HepG2 (cell line): ENCODE data around the gene PPIP5K2. TPM values are rescaled to one million over a fixed set of nuclear protein-coding genes. Genes with fewer than 3 reads are reported as not detected.

Experiments used
- E2F5 ChIP-seq: sonication (generic); formaldehyde crosslinking; conservative IDR thresholded peaks from 2 replicates; pipeline ENCODE4 v1.4.0; 2020; ENCODE audit warnings: missing genetic modification reagents
- GABPB1 ChIP-seq: IDR thresholded peaks from 2 replicates; pipeline ENCODE4 v1.6.1; 2016; ENCODE audit warnings: mild to moderate bottlenecking, missing genetic modification reagents, moderate library complexity, missing compliant biosample characterization
- GFI1 ChIP-seq: sonication (generic); formaldehyde crosslinking; IDR thresholded peaks from 2 replicates; pipeline ENCODE4 v1.5.0; 2020; ENCODE audit warnings: missing genetic modification reagents, mild to moderate bottlenecking, borderline replicate concordance
- HOXA5 ChIP-seq: sonication (generic); formaldehyde crosslinking; IDR thresholded peaks from 2 replicates; pipeline ENCODE4 v1.4.0; 2020; ENCODE audit warnings: missing genetic modification reagents
- ISL2 ChIP-seq: sonication (generic); formaldehyde crosslinking; IDR thresholded peaks from 2 replicates; pipeline ENCODE4 v1.5.0; 2020; ENCODE audit warnings: missing genetic modification reagents
- KDM3A ChIP-seq: IDR thresholded peaks from 2 replicates; pipeline ENCODE4 v1.6.1; 2018; ENCODE audit warnings: low read depth, missing compliant biosample characterization
- MAZ ChIP-seq, 2 experiments: sonication (generic) in 1 of 2; formaldehyde crosslinking in 1 of 2; IDR thresholded peaks; 2 replicates each; pipeline versions ENCODE4 v1.5.0 to v1.6.1; 2012 to 2020; ENCODE audit warnings: low read depth in 2 of 2, mild to moderate bottlenecking in 2 of 2, borderline replicate concordance in 1 of 2, improper control_type of control experiment in 1 of 2, low read length in 1 of 2, missing genetic modification reagents in 1 of 2, moderate library complexity in 1 of 2
- MYC ChIP-seq: sonication (generic); formaldehyde crosslinking; IDR thresholded peaks from 2 replicates; pipeline ENCODE4 v1.9.0; 2021; ENCODE audit warnings: missing genetic modification reagents, borderline replicate concordance
- PTBP1 ChIP-seq: fragments of 200-400 bp; formaldehyde crosslinking; IDR thresholded peaks from 2 replicates; pipeline ENCODE4 v1.6.1; 2018; ENCODE audit warnings: low read length, low read depth; ENCODE audit not compliant: poor library complexity, severe bottlenecking
- YY1 ChIP-seq: IDR thresholded peaks from 2 replicates; pipeline ENCODE4 v1.6.1; 2011; ENCODE audit warnings: low read length, low read depth, moderate library complexity, mild to moderate bottlenecking; ENCODE audit not compliant: insufficient read depth, insufficient replicate concordance
- ZBTB1 ChIP-seq: sonication (generic); formaldehyde crosslinking; IDR thresholded peaks from 2 replicates; pipeline ENCODE4 v1.4.0; 2020; ENCODE audit warnings: missing genetic modification reagents, borderline replicate concordance
- ZNF333 ChIP-seq: sonication (generic); formaldehyde crosslinking; IDR thresholded peaks from 2 replicates; pipeline ENCODE4 v1.4.0; 2020; ENCODE audit warnings: mild to moderate bottlenecking, missing genetic modification reagents, borderline replicate concordance
- ZNF574 ChIP-seq: sonication (generic); formaldehyde crosslinking; IDR thresholded peaks from 2 replicates; pipeline ENCODE4 v1.4.0; 2020; ENCODE audit warnings: missing genetic modification reagents
- ZNF766 ChIP-seq: sonication (generic); formaldehyde crosslinking; IDR thresholded peaks from 2 replicates; pipeline ENCODE4 v1.5.0; 2020; ENCODE audit warnings: missing genetic modification reagents, borderline replicate concordance
- ZSCAN31 ChIP-seq: sonication (generic); formaldehyde crosslinking; IDR thresholded peaks from 2 replicates; pipeline ENCODE4 v1.5.0; 2020; ENCODE audit warnings: low read depth, mild to moderate bottlenecking, missing genetic modification reagents
- polyA plus RNA-seq, 8 experiments: library from polyadenylated mRNA; depleted of rRNA in 3 of 8; stranded (reverse) in 7 of 8; unstranded in 1 of 8; fragments of >200 nt; fragmentation: Illumina TruSeq in 4 of 8; extraction: Trizol in 4 of 8; gene quantifications; 2 replicates each; pipeline versions ENCODE4 v1.2.1 to v1.2.3, GENCODE V29; 2011 to 2016; ENCODE audit warnings: low read depth in 4 of 8, missing spikeins in 1 of 8, mixed read lengths in 1 of 8; ENCODE audit not compliant: insufficient read depth in 1 of 8
- total RNA-seq, 5 experiments: library from RNA; depleted of rRNA; stranded (reverse); fragments of >200 nt; fragmentation: Illumina TruSeq; extraction: Trizol; gene quantifications; 2 replicates each; pipeline ENCODE4 v1.2.3, GENCODE V29; 2016; ENCODE audit warnings: low read depth in 1 of 5
- TF ChIP-seq, protein P1 (sequence below): sonication (generic); formaldehyde crosslinking; IDR thresholded peaks from 2 replicates; pipeline ENCODE4 v1.4.0; 2020; ENCODE audit warnings: mild to moderate bottlenecking, missing genetic modification reagents
- TF ChIP-seq, protein P2 (sequence below): sonication (generic); IDR thresholded peaks from 2 replicates; pipeline ENCODE4 v1.6.1; 2016; ENCODE audit warnings: low read depth, borderline replicate concordance
- TF ChIP-seq, protein P3 (sequence below): sonication (generic); formaldehyde crosslinking; IDR thresholded peaks from 2 replicates; pipeline ENCODE4 v1.5.0; 2020; ENCODE audit warnings: mild to moderate bottlenecking, missing genetic modification reagents, borderline replicate concordance

Gene PPIP5K2
- total and polyA plus RNA-seq, 2 of the 13 experiments (the other 11 are each of a cell fraction or from before 2014, with no cell fraction given) = 19.7 to 45.6 TPM

GRCh38 chr5:103258957-103259704 is 139.0 kb downstream of the PPIP5K2 start (continued):
- TF ChIP-seq GFI1 (CRISPR knock-in tag) (peak; percentile 10; the same call in 1 of the 2 replicates), ZNF574 (CRISPR knock-in tag) (peak; percentile 63), ZNF333 (CRISPR knock-in tag) (peak; percentile 76; the same call in 1 of the 2 replicates), ZSCAN31 (CRISPR knock-in tag) (0 out of 2 replicates have a peak, but pooled peaks have one; percentile 35), KDM3A (CRISPR knock-in tag) (no peak), YY1 (peak; percentile 14), MAZ (IDR thresholded peaks at IDR 0.05; ENCODE audit: borderline replicate concordance, low read depth, low read length) (no peak), MAZ (CRISPR knock-in tag; IDR thresholded peaks at IDR 0.05; ENCODE audit: low read depth) (0 out of 2 replicates have a peak, but pooled peaks have one; percentile 23), ISL2 (peak; percentile 15; the same call in 1 of the 2 replicates), ZBTB1 (CRISPR knock-in tag) (peak; percentile 36; the same call in 1 of the 2 replicates), MYC (CRISPR knock-in tag) (peak; percentile 19), HOXA5 (CRISPR knock-in tag) (peak; percentile 23; the same call in 1 of the 2 replicates), GABPB1 (CRISPR knock-in tag) (peak; percentile 61; the same call in 1 of the 2 replicates), ZNF766 (CRISPR knock-in tag) (peak; percentile 80; the same call in 1 of the 2 replicates), PTBP1 (no peak), E2F5 (CRISPR knock-in tag) (0 out of 2 replicates have a peak, but pooled peaks have one; percentile 52)
- TF ChIP-seq, protein P1, sequence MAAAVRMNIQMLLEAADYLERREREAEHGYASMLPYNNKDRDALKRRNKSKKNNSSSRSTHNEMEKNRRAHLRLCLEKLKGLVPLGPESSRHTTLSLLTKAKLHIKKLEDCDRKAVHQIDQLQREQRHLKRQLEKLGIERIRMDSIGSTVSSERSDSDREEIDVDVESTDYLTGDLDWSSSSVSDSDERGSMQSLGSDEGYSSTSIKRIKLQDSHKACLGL = 0 out of 2 replicates have a peak, but pooled peaks have one; percentile 35
- TF ChIP-seq, protein P2, sequence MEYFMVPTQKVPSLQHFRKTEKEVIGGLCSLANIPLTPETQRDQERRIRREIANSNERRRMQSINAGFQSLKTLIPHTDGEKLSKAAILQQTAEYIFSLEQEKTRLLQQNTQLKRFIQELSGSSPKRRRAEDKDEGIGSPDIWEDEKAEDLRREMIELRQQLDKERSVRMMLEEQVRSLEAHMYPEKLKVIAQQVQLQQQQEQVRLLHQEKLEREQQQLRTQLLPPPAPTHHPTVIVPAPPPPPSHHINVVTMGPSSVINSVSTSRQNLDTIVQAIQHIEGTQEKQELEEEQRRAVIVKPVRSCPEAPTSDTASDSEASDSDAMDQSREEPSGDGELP = no peak
- TF ChIP-seq, protein P3, sequence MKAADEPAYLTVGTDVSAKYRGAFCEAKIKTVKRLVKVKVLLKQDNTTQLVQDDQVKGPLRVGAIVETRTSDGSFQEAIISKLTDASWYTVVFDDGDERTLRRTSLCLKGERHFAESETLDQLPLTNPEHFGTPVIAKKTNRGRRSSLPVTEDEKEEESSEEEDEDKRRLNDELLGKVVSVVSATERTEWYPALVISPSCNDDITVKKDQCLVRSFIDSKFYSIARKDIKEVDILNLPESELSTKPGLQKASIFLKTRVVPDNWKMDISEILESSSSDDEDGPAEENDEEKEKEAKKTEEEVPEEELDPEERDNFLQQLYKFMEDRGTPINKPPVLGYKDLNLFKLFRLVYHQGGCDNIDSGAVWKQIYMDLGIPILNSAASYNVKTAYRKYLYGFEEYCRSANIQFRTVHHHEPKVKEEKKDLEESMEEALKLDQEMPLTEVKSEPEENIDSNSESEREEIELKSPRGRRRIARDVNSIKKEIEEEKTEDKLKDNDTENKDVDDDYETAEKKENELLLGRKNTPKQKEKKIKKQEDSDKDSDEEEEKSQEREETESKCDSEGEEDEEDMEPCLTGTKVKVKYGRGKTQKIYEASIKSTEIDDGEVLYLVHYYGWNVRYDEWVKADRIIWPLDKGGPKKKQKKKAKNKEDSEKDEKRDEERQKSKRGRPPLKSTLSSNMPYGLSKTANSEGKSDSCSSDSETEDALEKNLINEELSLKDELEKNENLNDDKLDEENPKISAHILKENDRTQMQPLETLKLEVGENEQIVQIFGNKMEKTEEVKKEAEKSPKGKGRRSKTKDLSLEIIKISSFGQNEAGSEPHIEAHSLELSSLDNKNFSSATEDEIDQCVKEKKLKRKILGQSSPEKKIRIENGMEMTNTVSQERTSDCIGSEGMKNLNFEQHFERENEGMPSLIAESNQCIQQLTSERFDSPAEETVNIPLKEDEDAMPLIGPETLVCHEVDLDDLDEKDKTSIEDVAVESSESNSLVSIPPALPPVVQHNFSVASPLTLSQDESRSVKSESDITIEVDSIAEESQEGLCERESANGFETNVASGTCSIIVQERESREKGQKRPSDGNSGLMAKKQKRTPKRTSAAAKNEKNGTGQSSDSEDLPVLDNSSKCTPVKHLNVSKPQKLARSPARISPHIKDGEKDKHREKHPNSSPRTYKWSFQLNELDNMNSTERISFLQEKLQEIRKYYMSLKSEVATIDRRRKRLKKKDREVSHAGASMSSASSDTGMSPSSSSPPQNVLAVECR = peak; percentile 51; the same call in 1 of the 2 replicates
